ENCODE results near the gene ZNF394. TPM values are rescaled to one million over a fixed set of nuclear protein-coding genes. Genes with fewer than 3 reads are reported as not detected.
A peak's percentile ranks its signal among the peaks of the same experiment; 100 is the strongest.

ZNF394 gene
- total RNA-seq, 1 experiment from 2014 or later = 22.1 TPM

DNA sequence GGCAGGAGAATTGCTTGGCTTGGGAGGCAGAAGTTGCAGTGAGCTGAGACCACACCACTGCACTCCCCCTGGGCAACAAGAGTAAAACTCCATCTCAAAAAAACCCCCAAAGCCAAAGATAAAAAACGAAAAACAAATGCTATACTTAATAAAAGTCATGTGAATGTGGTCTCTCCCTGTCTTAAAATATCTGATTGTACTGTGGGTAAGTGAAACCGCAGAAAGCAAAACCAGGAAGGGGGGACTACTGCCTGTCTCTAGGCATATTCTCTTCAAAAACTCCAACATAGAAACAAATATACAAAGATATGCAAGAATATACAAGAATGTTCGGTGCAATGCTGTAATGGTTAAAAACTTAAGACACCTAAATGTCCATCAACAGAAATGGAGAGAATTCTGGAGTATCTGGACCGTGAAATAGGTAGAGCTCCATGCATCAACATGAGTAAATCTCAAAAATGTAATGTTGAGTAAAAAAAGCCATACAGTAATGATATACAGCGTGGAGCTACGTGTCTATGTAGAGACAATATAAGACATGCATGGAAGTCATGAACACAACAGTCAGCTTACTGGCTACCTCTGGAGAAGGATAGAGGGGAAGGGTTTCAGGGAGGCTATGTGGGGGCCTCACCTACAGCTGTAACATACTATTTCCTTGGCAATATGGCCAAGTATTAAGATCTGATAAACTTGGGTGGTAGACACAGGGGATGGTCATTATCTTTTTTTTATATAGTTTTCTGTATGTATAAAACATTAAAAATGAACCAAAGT lies 2.1 kb downstream of the ZNF394 start:
- peaks cover 19 to 27% of the 10 kb centered on the region in 2 experiments for H3K36me3 ChIP-seq (ENCODE audit: control insufficient read depth in 1 of 2, insufficient read depth in 2 of 2, low read length in 2 of 2)
- BruUV-seq (replicated peaks) = no TSS peak
- peak overlapping the region; percentile 84; the same call in 1 of the 2 replicates for H3K4me2 ChIP-seq (ENCODE audit: low read length)
- H3K9me2 ChIP-seq (ENCODE audit: insufficient read depth) = no peaks in the 10 kb centered on the region
- H3K9ac ChIP-seq (ENCODE audit: low read length) = no peak overlapping the region
- no peak overlapping the region for H3K4me3 ChIP-seq (replicated peaks in 1 of 2; ENCODE audit: low read depth in 1 of 2, low read length in 2 of 2)
- H2AFZ ChIP-seq (ENCODE audit: low read depth, low read length, poor library complexity, severe bottlenecking) = no peak overlapping the region
- RAD21 ChIA-PET (ENCODE audit: low non-redundant PET in 1 of 2, low total read pairs in 2 of 2, uncharacterized antibody in 2 of 2, unreplicated experiment in 2 of 2) = no interaction called here
- no peak for ATAC-seq
- no peak overlapping the region for H3K27ac ChIP-seq (ENCODE audit: low read depth, low read length)
- peaks cover 10 to 17% of the 10 kb centered on the region in 2 experiments for H3K4me1 ChIP-seq (ENCODE audit: control insufficient read depth in 1 of 2, insufficient read depth in 2 of 2, low read length in 2 of 2)
- intact Hi-C loops (cut with micrococcal nuclease) = no loop called here
- POLR2A ChIA-PET = interaction anchor here (0.6 kb wide), 1 partner anchor 47 kb away, joined by 3 read pairs; no protein-coding TSS in a partner anchor
- H3K79me2 ChIP-seq (ENCODE audit: insufficient read depth, low read length) = peaks cover 58% of the 10 kb centered on the region
- peaks cover 3 to 8% of the 10 kb centered on the region in 2 experiments; a peak in 1 of 4 replicates for H3K9me3 ChIP-seq (ENCODE audit: control insufficient read depth in 1 of 2, insufficient read depth in 1 of 2, low read depth in 1 of 2, low read length in 2 of 2)
- no peaks in the 10 kb centered on the region for H3K27me3 ChIP-seq (ENCODE audit: insufficient read depth, low read length)
- TF ChIP-seq POLR2A (IDR thresholded peaks at IDR 0.05; ENCODE audit: borderline replicate concordance, extremely low read depth, insufficient read depth, insufficient read length) = no peak
- TF ChIP-seq, protein P1, sequence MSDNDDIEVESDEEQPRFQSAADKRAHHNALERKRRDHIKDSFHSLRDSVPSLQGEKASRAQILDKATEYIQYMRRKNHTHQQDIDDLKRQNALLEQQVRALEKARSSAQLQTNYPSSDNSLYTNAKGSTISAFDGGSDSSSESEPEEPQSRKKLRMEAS (IDR thresholded peaks at IDR 0.05) = no peak
- no peak for TF ChIP-seq EGR1 (IDR thresholded peaks at IDR 0.05; ENCODE audit: low read depth)
- TF ChIP-seq CEBPB (IDR thresholded peaks at IDR 0.05; ENCODE audit: low read depth) = no peak
- no peak for TF ChIP-seq EZH2phosphoT487 (IDR thresholded peaks at IDR 0.05; ENCODE audit: borderline replicate concordance)
- TF ChIP-seq, protein P2, sequence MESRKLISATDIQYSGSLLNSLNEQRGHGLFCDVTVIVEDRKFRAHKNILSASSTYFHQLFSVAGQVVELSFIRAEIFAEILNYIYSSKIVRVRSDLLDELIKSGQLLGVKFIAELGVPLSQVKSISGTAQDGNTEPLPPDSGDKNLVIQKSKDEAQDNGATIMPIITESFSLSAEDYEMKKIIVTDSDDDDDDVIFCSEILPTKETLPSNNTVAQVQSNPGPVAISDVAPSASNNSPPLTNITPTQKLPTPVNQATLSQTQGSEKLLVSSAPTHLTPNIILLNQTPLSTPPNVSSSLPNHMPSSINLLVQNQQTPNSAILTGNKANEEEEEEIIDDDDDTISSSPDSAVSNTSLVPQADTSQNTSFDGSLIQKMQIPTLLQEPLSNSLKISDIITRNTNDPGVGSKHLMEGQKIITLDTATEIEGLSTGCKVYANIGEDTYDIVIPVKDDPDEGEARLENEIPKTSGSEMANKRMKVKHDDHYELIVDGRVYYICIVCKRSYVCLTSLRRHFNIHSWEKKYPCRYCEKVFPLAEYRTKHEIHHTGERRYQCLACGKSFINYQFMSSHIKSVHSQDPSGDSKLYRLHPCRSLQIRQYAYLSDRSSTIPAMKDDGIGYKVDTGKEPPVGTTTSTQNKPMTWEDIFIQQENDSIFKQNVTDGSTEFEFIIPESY (IDR thresholded peaks at IDR 0.05; ENCODE audit: extremely low read depth, insufficient replicate concordance, low read length) = no peak
- TF ChIP-seq, protein P3, sequence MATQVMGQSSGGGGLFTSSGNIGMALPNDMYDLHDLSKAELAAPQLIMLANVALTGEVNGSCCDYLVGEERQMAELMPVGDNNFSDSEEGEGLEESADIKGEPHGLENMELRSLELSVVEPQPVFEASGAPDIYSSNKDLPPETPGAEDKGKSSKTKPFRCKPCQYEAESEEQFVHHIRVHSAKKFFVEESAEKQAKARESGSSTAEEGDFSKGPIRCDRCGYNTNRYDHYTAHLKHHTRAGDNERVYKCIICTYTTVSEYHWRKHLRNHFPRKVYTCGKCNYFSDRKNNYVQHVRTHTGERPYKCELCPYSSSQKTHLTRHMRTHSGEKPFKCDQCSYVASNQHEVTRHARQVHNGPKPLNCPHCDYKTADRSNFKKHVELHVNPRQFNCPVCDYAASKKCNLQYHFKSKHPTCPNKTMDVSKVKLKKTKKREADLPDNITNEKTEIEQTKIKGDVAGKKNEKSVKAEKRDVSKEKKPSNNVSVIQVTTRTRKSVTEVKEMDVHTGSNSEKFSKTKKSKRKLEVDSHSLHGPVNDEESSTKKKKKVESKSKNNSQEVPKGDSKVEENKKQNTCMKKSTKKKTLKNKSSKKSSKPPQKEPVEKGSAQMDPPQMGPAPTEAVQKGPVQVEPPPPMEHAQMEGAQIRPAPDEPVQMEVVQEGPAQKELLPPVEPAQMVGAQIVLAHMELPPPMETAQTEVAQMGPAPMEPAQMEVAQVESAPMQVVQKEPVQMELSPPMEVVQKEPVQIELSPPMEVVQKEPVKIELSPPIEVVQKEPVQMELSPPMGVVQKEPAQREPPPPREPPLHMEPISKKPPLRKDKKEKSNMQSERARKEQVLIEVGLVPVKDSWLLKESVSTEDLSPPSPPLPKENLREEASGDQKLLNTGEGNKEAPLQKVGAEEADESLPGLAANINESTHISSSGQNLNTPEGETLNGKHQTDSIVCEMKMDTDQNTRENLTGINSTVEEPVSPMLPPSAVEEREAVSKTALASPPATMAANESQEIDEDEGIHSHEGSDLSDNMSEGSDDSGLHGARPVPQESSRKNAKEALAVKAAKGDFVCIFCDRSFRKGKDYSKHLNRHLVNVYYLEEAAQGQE (IDR thresholded peaks at IDR 0.05; ENCODE audit: low read depth) = no peak
- no peak for TF ChIP-seq ZFX (IDR thresholded peaks at IDR 0.05)
- no peak for TF ChIP-seq SRF (IDR thresholded peaks at IDR 0.05; ENCODE audit: low read depth)
- TF ChIP-seq, protein P4, sequence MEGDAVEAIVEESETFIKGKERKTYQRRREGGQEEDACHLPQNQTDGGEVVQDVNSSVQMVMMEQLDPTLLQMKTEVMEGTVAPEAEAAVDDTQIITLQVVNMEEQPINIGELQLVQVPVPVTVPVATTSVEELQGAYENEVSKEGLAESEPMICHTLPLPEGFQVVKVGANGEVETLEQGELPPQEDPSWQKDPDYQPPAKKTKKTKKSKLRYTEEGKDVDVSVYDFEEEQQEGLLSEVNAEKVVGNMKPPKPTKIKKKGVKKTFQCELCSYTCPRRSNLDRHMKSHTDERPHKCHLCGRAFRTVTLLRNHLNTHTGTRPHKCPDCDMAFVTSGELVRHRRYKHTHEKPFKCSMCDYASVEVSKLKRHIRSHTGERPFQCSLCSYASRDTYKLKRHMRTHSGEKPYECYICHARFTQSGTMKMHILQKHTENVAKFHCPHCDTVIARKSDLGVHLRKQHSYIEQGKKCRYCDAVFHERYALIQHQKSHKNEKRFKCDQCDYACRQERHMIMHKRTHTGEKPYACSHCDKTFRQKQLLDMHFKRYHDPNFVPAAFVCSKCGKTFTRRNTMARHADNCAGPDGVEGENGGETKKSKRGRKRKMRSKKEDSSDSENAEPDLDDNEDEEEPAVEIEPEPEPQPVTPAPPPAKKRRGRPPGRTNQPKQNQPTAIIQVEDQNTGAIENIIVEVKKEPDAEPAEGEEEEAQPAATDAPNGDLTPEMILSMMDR (IDR thresholded peaks at IDR 0.05 in 2 of 3, conservative IDR thresholded peaks at IDR 0.05 in 1 of 3; ENCODE audit: borderline replicate concordance in 1 of 3, insufficient read depth in 1 of 3, low read depth in 2 of 3, low read length in 2 of 3) = no peak
- no peak for TF ChIP-seq JUND (IDR thresholded peaks at IDR 0.05)
- TF ChIP-seq ZNF274 (IDR thresholded peaks at IDR 0.05; ENCODE audit: low read depth, low read length) = no peak
- TF ChIP-seq YY1 (IDR thresholded peaks at IDR 0.05; ENCODE audit: extremely low read depth, insufficient replicate concordance, low read depth, low read length) = no peak
- TF ChIP-seq TCF7L2 (IDR thresholded peaks at IDR 0.05; ENCODE audit: borderline replicate concordance, extremely low read depth, insufficient read depth, insufficient read length) = no peak
- TF ChIP-seq SIN3A (IDR thresholded peaks at IDR 0.05; ENCODE audit: low read depth) = no peak
- no peaks in the 10 kb centered on the region for H4K20me1 ChIP-seq (ENCODE audit: insufficient read depth)
- CTCF ChIA-PET = no interaction called here
- DNase-seq (ENCODE audit: low read depth, low spot score) = no peak

All from HCT116 (cell line).